Esophagus squamous epithelium (tissue), 5 donors: ENCODE results near the gene ILRUN. TPM values are rescaled to one million over a fixed set of nuclear protein-coding genes. Genes with fewer than 3 reads are reported as not detected.

Experiments used
- DNase-seq: peaks from one replicate; lab custom pipeline; 2025; lab: John Stamatoyannopoulos, UW
- H3K27ac ChIP-seq, 4 donors: fragments of 200-600 bp; sonication (generic); one replicate each; pipeline ENCODE4 v1.5.1; 2016 to 2019; ENCODE audit warnings: mild to moderate bottlenecking in 1 of 4
- H3K27me3 ChIP-seq, 4 donors: fragments of 200-600 bp; sonication (generic); 1 replicate in 3 of 4; 2 replicates in 1 of 4; pipeline versions ENCODE4 v1.5.1 to v1.6.0; 2017 to 2021; ENCODE audit warnings: antibody characterized with exemption in 1 of 4
- H3K36me3 ChIP-seq, 3 donors: fragments of 200-600 bp; sonication (generic); one replicate each; pipeline ENCODE4 v1.5.1; 2016 to 2019
- H3K4me1 ChIP-seq, 3 donors: fragments of 200-600 bp; sonication (generic); one replicate each; pipeline ENCODE4 v1.5.1; 2017 to 2019
- H3K4me3 ChIP-seq, 4 donors: fragments of 200-600 bp; sonication (generic); 1 replicate in 3 of 4; 2 replicates in 1 of 4; pipeline ENCODE4 v1.5.1; 2016 to 2019; ENCODE audit warnings: mild to moderate bottlenecking in 2 of 4, moderate library complexity in 1 of 4
- H3K9me3 ChIP-seq, 3 donors: fragments of 200-600 bp; sonication (generic); one replicate each; pipeline ENCODE4 v1.5.1; 2016 to 2019
- CTCF ChIP-seq, 6 experiments: fragments of 450-650 bp in 4 of 6; fragments of 200-600 bp in 2 of 6; sonication (generic) in 2 of 6; IDR thresholded peaks; one replicate each; pipeline ENCODE4 v1.5.1; 2016 to 2019; ENCODE audit warnings: antibody characterized with exemption in 6 of 6, mild to moderate bottlenecking in 4 of 6, moderate library complexity in 4 of 6
- POLR2A ChIP-seq, 4 donors: fragments of 450-650 bp; IDR thresholded peaks; one replicate each; pipeline ENCODE4 v1.6.1; 2017; ENCODE audit warnings: antibody characterized with exemption in 4 of 4, mild to moderate bottlenecking in 4 of 4, moderate library complexity in 3 of 4
- WGBS, 2 donors: methylation state at CpG; one replicate each; pipeline ENCODE4 v1.1.5; 2018; 5-methylcytosine and 5-hydroxymethylcytosine counted together
- intact Hi-C: fragments of 100-400 bp; cut with DNase I; formaldehyde crosslinking; loops from one replicate; pipeline ENCODE4 v1.15.0; 2022
- total RNA-seq, 4 donors: library from RNA; depleted of rRNA; stranded (reverse); fragments of >200 nt; gene quantifications; one replicate each; pipeline ENCODE4 v1.1.0, GENCODE V29; 2016
- donor health status: DM: yes; HTN: yes; CAD: no.

Gene ILRUN
- total RNA-seq, 4 donors from 2014 or later = 43.8 to 52.8 (median 50.0) TPM

GRCh38 chr6:34709386-34709785, 12.8 kb upstream of the ILRUN start:
- intact Hi-C loops = no loop called here
- DNase-seq = no peak
- Histone ChIP-seq H3K9me3 (no peaks in the 10 kb centered on the region), H3K4me1 (peaks cover 0 to 15% (median 3%) of the 10 kb centered on the region in 3 donors), H3K27me3 (no peaks in the 10 kb centered on the region), H3K4me3 (no peak overlapping the region), H3K27ac (peak overlapping the region in 2 of 4 donors; percentile 38 to 46), H3K36me3 (no peaks in the 10 kb centered on the region)
- TF ChIP-seq CTCF (IDR thresholded peaks at IDR 0.05) (no peak), POLR2A (IDR thresholded peaks at IDR 0.05) (no peak)
- WGBS, 2 donors = 27 to 42% methylated on average over 5 of the region's 5 CpGs

GRCh38 chr6:34705241-34705640, 8.7 kb upstream of the ILRUN start:
- no peak overlapping the region for H3K4me3 ChIP-seq
- TF ChIP-seq CTCF (IDR thresholded peaks at IDR 0.05) = no peak
- no peak for TF ChIP-seq POLR2A (IDR thresholded peaks at IDR 0.05)
- no peaks in the 10 kb centered on the region for H3K9me3 ChIP-seq
- H3K27ac ChIP-seq = no peak overlapping the region
- H3K4me1 ChIP-seq = peaks cover 0 to 15% (median 3%) of the 10 kb centered on the region in 3 donors
- intact Hi-C loops = no loop called here
- WGBS, 2 donors = 56 to 72% methylated on average over 3 of the region's 3 CpGs
- H3K36me3 ChIP-seq = no peaks in the 10 kb centered on the region
- H3K27me3 ChIP-seq = no peaks in the 10 kb centered on the region
- DNase-seq = no peak

- H3K4me3 ChIP-seq = no peak overlapping the region
- H3K27ac ChIP-seq = no peak overlapping the region
- peaks cover 0 to 9% (median 0%) of the 10 kb centered on the region in 3 donors for H3K4me1 ChIP-seq
- TF ChIP-seq CTCF (IDR thresholded peaks at IDR 0.05) (no peak), POLR2A (IDR thresholded peaks at IDR 0.05) (no peak)
- no peaks in the 10 kb centered on the region for H3K36me3 ChIP-seq
- DNase-seq = no peak
- H3K9me3 ChIP-seq = no peaks in the 10 kb centered on the region
- WGBS, 2 donors = 90 to 91% methylated on average over 9 of the region's 9 CpGs
- intact Hi-C loops = no loop called here
- H3K27me3 ChIP-seq = no peaks in the 10 kb centered on the region
Measured at GRCh38 chr6:34701199-34701598, 4.6 kb upstream of the ILRUN start.

GRCh38 chr6:34697904-34698559, 1.5 kb upstream of the ILRUN start:
- WGBS, 2 donors = 85 to 89% methylated on average over 5 of the region's 5 CpGs
- intact Hi-C loops = no loop called here
- Histone ChIP-seq H3K9me3 (no peaks in the 10 kb centered on the region), H3K36me3 (no peaks in the 10 kb centered on the region), H3K4me1 (peaks cover 8 to 40% (median 21%) of the 10 kb centered on the region in 3 donors), H3K27ac (no peak overlapping the region), H3K27me3 (no peaks in the 10 kb centered on the region), H3K4me3 (no peak overlapping the region)
- no peak for DNase-seq
- TF ChIP-seq POLR2A (IDR thresholded peaks at IDR 0.05) (no peak), CTCF (IDR thresholded peaks at IDR 0.05) (no peak)

GRCh38 chr6:34697544-34697836, 923 bp upstream of the ILRUN start:
- no peak for DNase-seq
- Histone ChIP-seq H3K27ac (peak overlapping the region; percentile 96 to 98 (median 97)), H3K4me1 (peaks cover 8 to 46% (median 21%) of the 10 kb centered on the region in 3 donors), H3K9me3 (no peaks in the 10 kb centered on the region), H3K4me3 (peak overlapping the region; percentile 78 to 98 (median 92)), H3K36me3 (no peaks in the 10 kb centered on the region), H3K27me3 (no peaks in the 10 kb centered on the region)
- 45 to 46% methylated on average over 5 of the region's 5 CpGs for WGBS, 2 donors
- intact Hi-C loops = no loop called here
- TF ChIP-seq CTCF (IDR thresholded peaks at IDR 0.05) (no peak), POLR2A (IDR thresholded peaks at IDR 0.05) (no peak)
